DOHH2 (cell line): Measurements from ENCODE around the gene LIMS2.

ENCODE experiments used
- H3F3A ChIP-seq: fragments of 200-600 bp; sonication (generic), shearing (Covaris generic); 2 replicates; pipeline ENCODE4 v1.6.0; 2016; ENCODE audit warnings: antibody characterized with exemption, mild to moderate bottlenecking; ENCODE audit not compliant: control insufficient read depth, insufficient read depth
- H3K27ac ChIP-seq: fragments of 200-600 bp; sonication (generic); 2 replicates; pipeline ENCODE4 v1.5.1; 2014; ENCODE audit warnings: low read depth, mild to moderate bottlenecking, low read length, moderate library complexity
- H3K27me3 ChIP-seq: fragments of 200-600 bp; sonication (generic); 2 replicates; pipeline ENCODE4 v1.6.1; 2014; ENCODE audit warnings: mild to moderate bottlenecking, low read length, mixed read lengths; ENCODE audit not compliant: control insufficient read depth
- H3K36me3 ChIP-seq: fragments of 200-600 bp; sonication (generic); 2 replicates; pipeline ENCODE4 v1.6.1; 2014; ENCODE audit warnings: mild to moderate bottlenecking, low read length, moderate library complexity, mixed read lengths; ENCODE audit not compliant: control insufficient read depth
- H3K4me1 ChIP-seq: fragments of 200-600 bp; sonication (generic); 2 replicates; pipeline ENCODE4 v1.6.1; 2014; ENCODE audit warnings: mild to moderate bottlenecking, low read length, mixed read lengths; ENCODE audit not compliant: control insufficient read depth
- H3K4me2 ChIP-seq: fragments of 200-600 bp; sonication (generic); 2 replicates; pipeline ENCODE4 v1.6.0; 2014; ENCODE audit warnings: mild to moderate bottlenecking, low read length, moderate library complexity
- H3K4me3 ChIP-seq: fragments of 200-600 bp; sonication (generic); 2 replicates; pipeline ENCODE4 v1.5.1; 2014; ENCODE audit warnings: mild to moderate bottlenecking, low read length, mixed read lengths
- H3K79me2 ChIP-seq: fragments of 200-600 bp; sonication (generic); 2 replicates; pipeline ENCODE4 v1.6.1; 2014; ENCODE audit warnings: mild to moderate bottlenecking, low read length, mixed read lengths; ENCODE audit not compliant: control insufficient read depth
- H3K9me2 ChIP-seq: fragments of 200-600 bp; sonication (generic); replicated peaks from 2 replicates; pipeline ENCODE4 v1.6.1; 2014; ENCODE audit warnings: mild to moderate bottlenecking, low read length, mixed read lengths; ENCODE audit not compliant: control insufficient read depth
- H3K9me3 ChIP-seq: fragments of 200-600 bp; sonication (generic); 2 replicates; pipeline ENCODE4 v1.6.1; 2014; ENCODE audit warnings: antibody characterized with exemption, low read length, mixed read lengths; ENCODE audit not compliant: control insufficient read depth, insufficient read depth
- H4K20me1 ChIP-seq: fragments of 200-600 bp; sonication (generic); 2 replicates; pipeline ENCODE4 v1.6.0; 2014; ENCODE audit warnings: low read depth, mild to moderate bottlenecking, antibody characterized with exemption, low read length, moderate library complexity; ENCODE audit not compliant: control insufficient read depth, insufficient read depth
- CTCF ChIP-seq: fragments of 200-600 bp; sonication (generic); IDR thresholded peaks from one replicate; pipeline ENCODE4 v1.5.1; 2014; ENCODE audit warnings: antibody characterized with exemption, mild to moderate bottlenecking, low read depth, low read length; ENCODE audit not compliant: poor library complexity, severe bottlenecking
- EZH2phosphoT487 ChIP-seq: fragments of 200-600 bp; sonication (generic); IDR thresholded peaks from 2 replicates; pipeline ENCODE4 v1.6.1; 2017; ENCODE audit warnings: borderline replicate concordance, mild to moderate bottlenecking, antibody characterized with exemption, low read length, moderate library complexity, mixed read lengths

Gene LIMS2

GRCh38 chr2:127645026-127645394 is 30.3 kb downstream of the LIMS2 start:
- Histone ChIP-seq H3K9me3 (no peaks in the 10 kb centered on the region), H3K4me3 (no peak overlapping the region), H3K27ac (no peak overlapping the region), H3K27me3 (no peaks in the 10 kb centered on the region), H3K9me2 (no peaks in the 10 kb centered on the region), H4K20me1 (no peaks in the 10 kb centered on the region), H3F3A (no peaks in the 10 kb centered on the region), H3K79me2 (no peaks in the 10 kb centered on the region), H3K4me2 (no peak overlapping the region), H3K36me3 (no peaks in the 10 kb centered on the region), H3K4me1 (peaks cover 36% of the 10 kb centered on the region)
- TF ChIP-seq CTCF (no peak), EZH2phosphoT487 (no peak)

GRCh38 chr2:127644066-127645025 is 31.0 kb downstream of the LIMS2 start:
- Histone ChIP-seq H3K27ac (no peak overlapping the region), H3K4me1 (peaks cover 36% of the 10 kb centered on the region), H4K20me1 (no peaks in the 10 kb centered on the region), H3K4me2 (no peak overlapping the region), H3K4me3 (no peak overlapping the region), H3K79me2 (no peaks in the 10 kb centered on the region), H3K27me3 (no peaks in the 10 kb centered on the region), H3F3A (0 out of 2 replicates have a peak, but pooled peaks cover under 1% of the 10 kb centered on the region), H3K9me2 (no peaks in the 10 kb centered on the region), H3K36me3 (no peaks in the 10 kb centered on the region), H3K9me3 (no peaks in the 10 kb centered on the region)
- no peak for TF ChIP-seq EZH2phosphoT487
- peak; percentile 47 for TF ChIP-seq CTCF

GRCh38 chr2:127643439-127644065 is 31.8 kb downstream of the LIMS2 start:
- no peak overlapping the region for H3K4me2 ChIP-seq
- H3K27ac ChIP-seq: no peak overlapping the region
- H3K79me2 ChIP-seq: no peaks in the 10 kb centered on the region
- 0 out of 2 replicates have a peak, but pooled peaks cover 4% of the 10 kb centered on the region for H3F3A ChIP-seq
- peaks cover 40% of the 10 kb centered on the region for H3K4me1 ChIP-seq
- no peaks in the 10 kb centered on the region for H4K20me1 ChIP-seq
- H3K9me2 ChIP-seq: no peaks in the 10 kb centered on the region
- no peaks in the 10 kb centered on the region for H3K9me3 ChIP-seq
- H3K4me3 ChIP-seq: no peak overlapping the region
- H3K36me3 ChIP-seq: no peaks in the 10 kb centered on the region
- TF ChIP-seq EZH2phosphoT487 (no peak), CTCF (no peak)
- no peaks in the 10 kb centered on the region for H3K27me3 ChIP-seq
